Inferior parietal cortex (tissue), 1 donor: ENCODE measurements around the gene KBTBD13.
"Not testable (repeated sequence)": the region's sequence is repeated elsewhere in the genome, so short reads cannot be mapped to it uniquely, and the experiment has no call there.

Experiments
- DNase-seq: peaks from one replicate; pipeline ENCODE4 v3.0.0-alpha.2; 2016; ENCODE audit errors: extremely low spot score

The KBTBD13 gene

DNA sequence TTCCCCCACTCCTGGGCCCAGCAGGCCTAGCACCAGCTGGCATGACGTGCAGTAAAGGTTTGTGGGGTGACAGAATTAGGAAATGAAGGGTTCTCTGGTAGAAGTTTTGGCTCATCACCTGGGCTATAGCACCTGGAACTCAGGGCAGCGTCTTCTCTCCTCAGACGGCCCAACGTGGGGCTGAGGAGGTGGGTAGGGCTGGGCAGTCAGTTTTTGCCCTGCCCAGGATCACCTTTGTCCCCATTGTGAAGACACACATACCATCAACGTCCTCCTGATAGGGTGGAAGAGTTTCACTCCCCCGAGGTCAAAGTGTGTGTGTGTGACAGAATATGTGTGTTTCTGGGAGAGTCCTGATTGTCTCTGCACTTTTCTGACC lies 12.1 kb downstream of the KBTBD13 start:
- DNase-seq, result no peak

DNA sequence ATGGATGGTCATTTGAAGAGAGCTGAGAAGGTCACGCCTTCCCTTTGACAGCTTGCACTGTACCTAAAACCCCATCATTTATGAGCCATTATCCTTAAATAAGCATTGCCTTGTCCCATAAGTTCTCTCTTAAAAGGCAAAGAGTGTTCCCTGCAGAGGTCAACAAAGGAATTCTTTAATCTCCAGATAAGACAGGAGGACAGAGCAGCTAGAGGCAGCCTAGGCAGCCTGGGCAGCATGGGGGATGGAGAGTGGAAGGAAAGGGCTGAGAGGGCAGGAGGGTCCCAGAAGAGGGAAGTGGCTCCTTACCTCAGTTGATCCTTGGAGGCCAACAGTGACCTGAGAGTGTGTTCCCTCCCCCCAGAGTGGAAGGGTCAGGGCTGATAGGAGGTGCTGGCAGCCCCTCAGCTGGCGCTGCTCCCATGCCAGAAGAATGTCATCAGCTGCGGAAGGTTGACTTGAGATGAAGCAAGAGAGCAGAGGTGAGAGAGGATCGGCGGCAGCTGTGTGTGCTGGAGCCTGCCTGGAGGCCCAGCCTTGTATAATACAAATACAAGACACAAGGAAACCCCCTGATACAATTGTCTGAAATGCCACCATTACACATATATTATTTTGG lies 12.8 kb downstream of the KBTBD13 start:
- no peak for DNase-seq

DNA sequence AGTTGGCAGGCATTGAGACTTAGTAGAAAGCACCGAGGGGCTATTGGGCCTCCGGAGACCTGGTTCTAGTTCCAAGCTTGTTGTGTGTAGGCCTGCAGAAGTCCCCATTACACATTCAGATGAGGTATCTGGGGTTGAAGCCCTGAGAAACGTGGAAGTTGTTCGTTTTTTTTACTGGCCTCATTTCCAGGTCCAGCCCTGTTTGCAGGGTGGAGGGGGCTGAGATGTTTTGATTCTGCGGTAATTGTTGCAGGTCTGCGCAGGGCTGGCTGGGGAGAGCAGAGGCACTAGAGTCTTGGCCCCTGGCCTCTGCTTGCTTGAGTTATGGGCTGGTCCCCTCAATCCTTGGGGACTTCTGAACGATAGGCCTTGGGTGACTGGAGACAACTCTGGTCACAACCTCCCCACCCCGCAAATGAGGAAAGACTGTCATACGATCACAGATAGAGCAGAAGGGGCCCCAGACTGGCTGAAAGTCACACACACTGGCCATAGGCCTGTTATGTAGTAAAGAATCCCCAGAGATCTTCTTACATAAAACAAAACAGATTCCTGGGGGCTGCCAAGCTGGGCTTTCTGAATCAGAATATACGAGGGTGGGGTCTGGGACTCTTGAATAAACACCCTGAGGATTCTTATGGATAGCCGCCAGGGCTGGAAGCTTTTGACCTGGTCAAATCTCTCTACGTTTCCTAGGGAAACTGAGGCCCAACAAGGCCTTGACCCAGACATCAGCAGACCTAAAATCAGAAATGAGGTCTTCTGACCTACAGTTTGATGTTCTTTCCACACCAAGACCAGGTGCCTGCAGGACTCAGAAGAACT lies 15.6 kb downstream of the KBTBD13 start:
- no peak for DNase-seq

DNA sequence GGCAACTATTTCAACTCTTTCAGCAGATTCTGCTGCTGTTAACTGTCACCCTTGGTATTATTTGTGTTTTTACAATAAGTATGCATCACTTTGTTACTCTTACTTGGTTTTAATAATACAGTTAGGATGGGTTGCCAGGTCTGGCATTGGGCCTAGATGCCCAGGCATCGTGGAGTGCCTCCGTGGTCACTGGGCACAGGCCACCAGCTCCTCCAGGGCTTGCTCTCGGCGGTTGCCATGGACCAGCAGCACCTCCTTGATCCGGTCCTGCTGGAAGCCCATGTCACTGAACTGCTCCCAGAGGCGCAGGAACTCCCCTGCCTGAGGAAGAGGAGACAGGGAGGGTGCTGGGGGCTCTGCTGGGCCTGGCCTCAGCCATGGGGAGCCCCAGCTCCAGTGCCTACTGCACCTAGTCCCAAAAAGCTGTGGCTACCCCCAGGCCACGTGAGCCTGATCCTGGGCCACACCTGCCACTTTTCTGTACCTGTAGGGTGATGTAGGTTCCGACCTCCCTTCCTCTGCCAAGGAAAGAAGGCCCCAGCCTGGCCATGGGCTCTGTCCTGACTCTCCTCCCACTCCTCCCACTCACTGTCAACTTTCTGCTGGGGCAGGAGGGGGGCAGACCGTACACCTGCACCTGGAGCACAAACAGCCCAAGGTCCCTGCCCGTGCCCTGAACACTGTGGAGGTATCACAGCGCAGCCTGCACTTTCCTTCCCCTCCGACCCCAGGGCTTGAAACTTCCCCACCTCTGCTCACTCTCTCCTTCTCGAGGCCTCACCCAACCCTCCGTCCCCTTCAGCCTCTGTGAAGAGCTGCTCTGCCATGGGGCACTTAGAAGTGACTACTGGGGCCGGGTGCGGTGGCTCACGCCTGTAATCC lies 16.6 kb downstream of the KBTBD13 start:
- DNase-seq, result no peak

DNA sequence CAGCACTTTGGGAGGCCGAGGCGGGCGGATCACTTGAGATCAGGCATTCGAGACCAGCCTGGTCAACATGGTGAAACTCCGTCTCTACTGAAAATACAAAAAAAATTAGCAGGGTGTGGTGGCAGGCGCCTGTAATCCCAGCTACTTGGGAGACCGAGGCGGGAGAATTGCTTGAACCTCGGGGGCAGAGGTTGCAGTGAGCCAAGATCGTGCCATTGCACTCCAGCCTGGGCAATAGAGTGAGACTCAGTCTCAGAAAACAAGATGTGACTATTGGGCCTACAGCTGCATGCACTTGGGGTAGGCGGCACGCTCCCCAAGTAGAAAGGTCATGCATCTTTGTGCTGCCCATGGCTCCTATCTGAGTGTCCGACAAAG lies 17.2 kb downstream of the KBTBD13 start:
- not testable (repeated sequence) for DNase-seq

DNA sequence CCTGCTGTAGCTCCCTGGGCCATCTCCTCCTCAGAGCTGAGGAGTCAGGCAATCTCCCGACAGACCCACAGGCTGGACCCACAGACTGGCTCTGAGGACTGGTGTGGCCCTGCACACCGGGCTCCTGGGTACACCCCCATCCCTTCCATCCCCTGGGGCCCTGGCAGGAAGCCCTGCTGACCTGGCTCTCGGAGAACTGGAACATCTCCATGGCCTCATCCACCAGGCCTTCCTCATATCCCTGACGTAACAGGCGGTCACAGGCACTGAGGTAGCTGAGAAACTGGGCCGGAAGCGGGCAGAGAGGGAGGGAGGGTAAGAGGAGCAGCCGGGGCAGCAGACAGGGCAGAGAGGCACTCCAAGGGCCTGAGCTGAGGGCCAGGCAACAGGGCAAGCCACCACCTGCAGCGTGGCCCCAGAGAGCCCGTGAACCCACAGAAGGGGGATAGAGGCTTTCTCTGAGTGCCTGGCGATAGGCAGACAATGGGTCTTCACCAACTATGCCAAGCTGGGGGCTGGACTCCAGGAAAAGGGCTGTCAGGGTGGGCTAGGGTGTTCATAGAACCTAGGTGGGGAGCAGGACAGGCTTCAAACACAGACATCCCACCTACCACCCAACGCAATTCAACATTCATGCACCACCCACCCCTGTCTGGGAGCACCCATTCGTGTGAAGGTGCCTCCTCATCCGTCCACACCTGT lies 17.9 kb downstream of the KBTBD13 start:
- DNase-seq, result no peak

DNA sequence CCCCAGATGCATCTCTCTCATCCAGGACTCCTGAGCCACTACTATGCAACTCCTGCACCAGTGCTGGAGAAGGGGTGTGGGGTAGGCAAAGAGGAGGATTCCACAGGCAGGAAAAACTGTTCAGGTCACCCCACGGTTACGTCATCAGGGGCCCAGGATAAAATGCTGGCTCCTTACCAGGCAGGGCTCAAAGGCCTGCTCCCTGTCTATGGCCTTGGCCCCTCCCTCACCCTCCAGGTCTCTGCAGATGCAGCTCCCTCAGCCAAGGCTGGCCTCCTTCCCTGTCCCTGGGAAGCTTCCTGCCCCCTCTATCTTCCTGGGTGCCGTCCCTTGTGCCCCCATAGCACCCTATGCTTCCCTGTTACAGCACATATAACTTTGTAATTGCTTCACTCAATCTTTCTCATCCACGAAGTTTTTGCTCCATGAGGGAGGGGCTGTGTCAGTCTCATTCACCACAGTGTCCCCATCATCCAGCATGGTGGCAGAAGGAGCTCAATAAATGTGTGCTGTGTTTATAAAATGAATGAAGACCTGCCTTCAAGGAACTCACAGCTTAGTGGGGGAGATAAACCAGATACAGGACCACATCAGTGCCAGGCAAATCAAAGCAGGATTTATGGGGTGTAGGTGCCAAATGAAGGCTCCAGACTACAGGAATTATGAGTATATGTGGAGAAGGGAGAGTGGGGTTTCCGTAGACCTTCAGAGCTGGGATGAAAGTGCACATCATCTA lies 18.6 kb downstream of the KBTBD13 start:
- no peak for DNase-seq

DNA sequence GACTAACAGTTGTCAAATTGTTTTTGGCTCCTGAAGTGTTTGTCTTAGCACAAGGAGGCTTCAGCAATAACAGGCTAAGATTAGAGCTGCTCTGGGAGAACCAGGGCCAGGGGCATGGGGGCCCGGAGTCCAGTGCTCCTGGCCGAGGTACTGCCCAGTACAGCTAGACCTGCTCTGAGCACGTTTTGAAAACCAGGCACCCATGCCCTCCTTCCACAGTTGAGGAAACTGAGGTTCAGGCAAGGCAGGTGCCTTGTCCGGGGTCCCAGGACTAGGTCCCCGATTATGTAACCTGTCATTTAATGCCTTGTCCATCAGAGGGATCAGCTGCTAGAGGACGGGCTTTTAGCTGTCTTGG lies 19.2 kb downstream of the KBTBD13 start:
- no peak for DNase-seq

DNA sequence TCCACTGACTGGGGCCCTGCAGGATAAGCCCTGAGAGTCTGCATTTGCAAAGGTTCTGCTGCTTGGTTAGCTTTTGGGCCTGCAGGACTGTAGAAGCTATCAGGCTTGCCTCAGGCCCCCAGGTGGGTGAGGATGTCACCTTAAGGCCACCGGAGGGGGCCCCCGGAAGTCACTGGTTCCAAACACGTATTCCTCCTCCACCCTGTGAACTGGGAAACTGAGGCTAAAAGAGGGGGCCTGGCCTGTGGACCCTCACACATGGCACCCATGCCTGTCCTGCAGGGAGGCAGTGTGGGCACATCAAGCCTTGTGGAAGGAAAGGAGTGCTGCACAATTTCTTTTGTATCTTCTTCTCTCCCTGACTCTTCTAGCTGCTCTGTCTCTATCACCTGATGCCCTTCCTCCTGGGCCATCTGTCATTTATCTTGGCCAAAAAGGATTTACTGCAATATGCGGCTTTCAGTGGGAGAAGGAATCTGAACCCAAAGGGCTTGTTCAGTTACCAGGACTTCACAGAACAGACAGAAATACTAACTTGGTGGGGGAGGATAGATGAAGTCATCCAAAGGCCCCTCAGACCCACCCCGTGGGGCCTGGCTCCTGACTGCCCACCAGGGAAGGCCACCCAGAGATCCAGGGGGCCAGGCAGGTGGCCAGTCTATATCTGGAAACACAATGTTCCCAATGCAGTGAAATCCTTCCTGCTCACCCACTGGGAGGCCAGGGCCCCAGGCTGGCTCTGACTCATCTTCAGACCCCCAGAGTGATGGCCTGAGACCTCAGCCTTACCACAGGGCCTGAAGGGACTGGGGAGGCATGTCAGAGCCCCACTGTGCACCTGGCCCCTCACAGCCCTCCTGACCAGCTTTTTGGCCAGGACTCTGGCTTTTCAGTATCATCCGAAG lies 20.2 kb downstream of the KBTBD13 start:
- DNase-seq, result no peak

DNA sequence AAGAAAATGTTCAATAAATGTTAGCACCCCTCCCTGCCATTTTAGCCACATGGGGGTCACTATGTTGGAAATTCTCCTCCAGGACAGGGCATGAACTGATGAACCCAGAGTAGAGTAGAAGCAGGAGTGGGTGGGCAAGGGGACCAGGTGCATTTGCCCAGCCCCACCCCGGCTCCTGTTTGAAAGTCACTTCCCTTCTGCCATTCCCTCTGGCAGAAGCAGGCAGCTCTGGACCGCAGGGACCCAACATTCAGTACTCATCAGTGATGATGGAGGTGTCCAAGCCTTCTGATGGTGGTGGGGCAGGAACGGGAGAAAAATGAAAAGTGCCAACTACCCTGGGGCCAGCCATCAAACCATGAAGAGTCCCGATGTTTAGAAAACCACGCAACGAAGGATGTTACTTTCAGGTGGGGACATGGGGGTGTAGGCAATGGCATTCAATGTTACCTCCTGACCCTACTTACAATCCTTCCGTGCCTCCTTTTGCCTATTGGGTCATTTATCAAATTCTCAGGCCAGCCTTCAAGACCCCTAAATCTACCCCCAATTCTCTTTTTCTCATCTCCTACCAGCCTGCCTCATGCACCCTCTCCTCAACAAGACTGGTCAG lies 21.2 kb downstream of the KBTBD13 start:
- no peak for DNase-seq

DNA sequence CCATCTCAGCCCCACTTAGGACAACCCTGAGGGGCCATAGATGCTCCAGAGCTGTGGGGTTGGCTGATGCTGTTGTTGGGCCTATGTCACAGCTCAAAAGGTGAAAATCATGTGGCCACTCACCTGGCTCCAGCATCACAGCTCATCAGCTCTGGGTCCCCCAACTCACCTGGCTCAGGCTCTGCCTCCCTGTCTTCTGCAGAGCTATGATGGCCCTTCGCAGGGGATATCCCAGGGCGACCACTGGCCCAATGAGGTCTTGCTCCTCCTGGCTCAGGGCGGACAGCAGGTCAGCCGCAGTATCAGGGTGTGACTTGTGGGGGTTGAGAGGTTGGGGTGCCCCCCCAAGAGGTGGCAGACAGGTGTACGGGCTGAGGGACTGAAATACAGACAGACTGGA lies 22.8 kb downstream of the KBTBD13 start:
- DNase-seq, result no peak

DNA sequence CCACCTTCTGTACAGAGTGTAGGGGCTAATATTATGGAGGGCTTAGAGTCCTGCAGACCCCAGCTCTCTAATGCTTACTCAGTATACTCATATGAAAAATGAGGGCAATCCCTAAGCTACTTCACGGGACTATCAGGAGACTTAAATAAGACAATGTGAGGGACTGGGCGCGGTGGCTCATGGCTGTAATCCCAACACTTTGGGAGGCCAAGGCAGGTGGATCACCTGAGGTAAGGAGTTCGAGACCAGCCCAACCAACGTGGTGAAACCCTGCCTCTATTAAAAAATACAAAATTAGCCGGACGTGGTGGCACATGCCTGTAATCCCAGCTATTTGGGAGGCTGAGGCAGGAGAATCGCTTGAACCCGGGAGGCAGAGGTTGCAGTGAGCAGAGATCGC lies 23.3 kb downstream of the KBTBD13 start:
- DNase-seq, result not testable (repeated sequence)

DNA sequence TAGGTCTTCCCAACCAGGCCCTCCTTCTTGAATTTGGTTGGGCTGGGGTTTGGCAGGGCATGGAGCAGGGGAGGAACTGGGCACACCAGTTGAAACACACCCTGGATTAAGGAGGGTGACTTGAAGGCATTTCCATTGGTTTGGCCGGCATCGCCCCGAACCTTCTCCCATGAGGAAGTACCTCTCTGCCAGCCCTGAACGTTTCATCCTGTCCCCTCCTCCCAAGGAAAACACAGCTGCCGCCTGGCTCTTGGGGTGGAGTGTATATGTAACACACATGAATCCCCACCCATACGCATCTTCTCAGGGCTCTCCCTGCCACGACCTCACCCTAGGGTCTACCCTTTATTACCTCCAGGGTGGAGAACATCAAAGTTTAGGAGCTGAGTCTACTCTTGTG lies 23.9 kb downstream of the KBTBD13 start:
- no peak for DNase-seq

DNA sequence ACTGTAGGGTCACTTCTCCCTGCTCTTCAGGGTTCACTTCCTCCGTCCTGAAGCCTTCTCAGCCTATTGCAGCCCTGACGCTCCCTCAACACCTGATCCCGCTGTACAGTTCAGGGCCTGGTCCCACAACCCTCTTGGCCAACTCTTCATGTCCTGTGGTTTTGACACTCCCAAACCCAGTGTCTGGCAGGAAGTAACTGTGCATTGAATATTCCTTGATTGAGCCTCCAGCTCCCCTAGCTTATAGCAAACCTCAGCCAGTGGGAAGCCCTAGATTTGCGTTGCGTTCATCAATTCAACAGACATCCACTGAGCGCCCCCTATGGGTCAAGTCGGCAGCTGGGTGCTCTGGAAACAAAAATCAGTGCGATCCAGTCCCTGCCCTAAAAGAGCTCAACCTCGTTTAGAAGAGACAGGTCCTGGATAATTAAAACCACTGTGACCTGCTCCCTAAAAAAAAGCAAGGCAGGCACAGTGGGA lies 24.9 kb downstream of the KBTBD13 start:
- DNase-seq, result peak; percentile 70

DNA sequence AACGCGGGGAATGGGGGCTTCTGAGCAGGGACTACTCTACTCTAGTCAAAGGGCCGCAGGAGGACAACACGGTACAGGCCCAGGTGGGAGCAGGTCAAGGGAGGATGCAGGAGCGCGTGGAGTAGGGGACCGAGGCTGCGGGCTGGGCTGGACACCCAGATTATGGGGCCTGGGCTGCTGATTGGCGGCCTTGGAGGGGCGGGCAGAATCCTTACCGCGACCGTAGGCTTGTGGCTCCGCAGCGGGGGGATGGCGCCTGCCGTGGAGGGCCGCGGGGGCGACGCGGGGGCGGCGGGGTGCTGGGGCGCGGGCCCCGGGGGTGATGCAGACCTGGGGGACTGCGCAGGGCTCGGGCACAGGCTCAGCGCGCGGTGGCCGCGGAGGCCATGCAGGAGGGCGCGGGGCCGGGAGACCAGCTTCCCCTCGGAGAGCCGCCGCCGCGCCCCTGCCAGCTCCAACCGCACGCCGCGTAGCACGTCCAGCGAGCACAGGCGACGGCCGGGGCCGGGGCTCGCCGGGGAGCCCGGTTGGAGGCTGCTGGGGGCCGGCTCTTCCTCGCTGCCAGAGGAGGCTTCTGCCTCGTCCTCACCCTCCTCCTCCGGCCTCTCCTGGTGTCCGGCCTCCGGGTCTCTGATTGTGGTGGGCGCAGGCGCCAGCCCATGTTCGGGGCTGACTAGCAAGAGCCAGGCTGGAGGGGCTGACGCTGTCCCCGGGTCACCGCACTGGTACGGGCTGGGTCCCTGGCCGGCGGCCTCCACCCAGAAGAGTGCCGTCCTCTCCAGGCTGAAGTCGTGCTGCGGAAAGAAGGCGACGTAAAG lies 25.6 kb downstream of the KBTBD13 start:
- DNase-seq, result no peak

DNA sequence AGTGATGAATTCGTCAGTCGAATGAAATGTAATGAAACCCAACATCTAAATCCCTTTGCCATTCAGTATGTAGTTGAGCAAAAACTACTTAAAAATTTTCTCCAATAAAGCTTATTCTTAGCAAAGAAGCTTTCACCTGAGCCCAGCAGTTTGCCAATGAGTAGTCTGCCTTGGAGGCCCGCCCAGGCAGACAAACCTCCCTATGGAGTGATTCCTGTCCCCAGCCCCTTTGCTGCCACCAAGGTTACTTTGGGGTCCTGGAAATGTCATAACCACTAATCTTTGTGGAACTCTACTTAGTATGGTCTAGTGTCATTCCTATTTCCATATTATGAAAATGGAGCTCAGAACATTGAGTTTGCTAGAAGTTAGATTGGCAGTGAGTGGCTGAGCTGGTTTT lies 26.4 kb downstream of the KBTBD13 start:
- DNase-seq, result no peak

DNA sequence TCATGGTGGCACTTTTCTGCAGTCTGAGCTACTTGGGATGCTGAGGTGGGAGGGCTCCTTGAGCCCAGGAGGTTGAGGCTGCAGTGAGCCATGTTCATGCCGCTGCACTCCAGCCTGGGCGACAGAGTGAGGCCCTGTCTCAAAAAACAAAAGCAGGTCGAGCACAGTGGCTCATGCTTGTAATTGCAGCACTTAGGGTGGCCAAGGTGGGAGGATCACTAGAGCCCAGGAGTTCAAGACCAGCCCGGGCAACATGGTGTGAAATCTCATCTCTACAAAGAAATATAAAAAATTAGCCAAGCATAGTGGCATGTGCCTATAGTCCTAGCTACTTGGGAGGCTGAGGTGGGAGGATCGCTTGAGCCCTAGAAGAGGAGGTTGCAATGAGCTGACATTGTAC lies 28.5 kb downstream of the KBTBD13 start:
- DNase-seq, result no peak

DNA sequence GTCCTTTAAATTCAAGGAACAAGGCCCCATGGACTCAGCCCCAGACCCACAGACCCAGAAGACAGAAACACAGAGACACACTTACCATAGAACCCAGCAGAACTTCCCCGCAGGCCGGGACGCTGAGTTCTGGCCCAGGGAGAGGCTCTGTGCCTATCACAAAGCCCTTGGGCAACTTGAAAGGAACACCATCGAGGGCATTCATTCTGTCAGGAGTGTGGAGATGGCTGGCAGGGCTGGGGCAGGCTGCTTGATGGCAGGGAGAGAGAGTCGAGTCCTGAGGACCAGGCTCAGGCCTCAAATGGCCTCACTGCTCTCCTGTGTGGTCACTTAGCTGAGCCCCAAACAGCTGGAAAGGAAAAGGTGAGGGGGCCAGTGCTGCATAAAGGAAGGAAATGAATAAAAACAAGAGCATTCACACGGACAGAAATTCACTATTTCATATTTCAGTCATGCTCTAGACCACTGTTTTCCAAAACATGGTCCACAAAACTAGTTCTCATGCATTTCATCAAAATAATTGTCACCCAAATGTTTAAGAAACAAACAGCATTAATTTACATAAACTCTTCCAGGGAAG lies 29.6 kb downstream of the KBTBD13 start:
- DNase-seq, result no peak
